Right renal cortex interstitium (tissue), 3 donors: ENCODE measurements around the gene RXRG. TPM values are rescaled to one million over a fixed set of nuclear protein-coding genes. Genes with fewer than 3 reads are reported as not detected.

Experiments used
- DNase-seq, 3 donors: peaks; one replicate each; pipeline ENCODE4 v3.0.0-alpha.2; 2013; ENCODE audit warnings: low read depth in 3 of 3, low spot score in 2 of 3
- polyA plus RNA-seq, 3 donors: library from polyadenylated mRNA; unstranded; fragments of 120-200 nt; gene quantifications; one replicate each; pipeline ENCODE4 v1.2.1, GENCODE V29; 2013; ENCODE audit not compliant: insufficient read length in 3 of 3

The RXRG gene
- polyA plus RNA-seq, 3 donors = 1.4 to 3.0 (median 2.0) TPM

GRCh38 chr1:165452336-165453130 lies 7.6 kb upstream of the RXRG start:
- no peak for DNase-seq

DNA sequence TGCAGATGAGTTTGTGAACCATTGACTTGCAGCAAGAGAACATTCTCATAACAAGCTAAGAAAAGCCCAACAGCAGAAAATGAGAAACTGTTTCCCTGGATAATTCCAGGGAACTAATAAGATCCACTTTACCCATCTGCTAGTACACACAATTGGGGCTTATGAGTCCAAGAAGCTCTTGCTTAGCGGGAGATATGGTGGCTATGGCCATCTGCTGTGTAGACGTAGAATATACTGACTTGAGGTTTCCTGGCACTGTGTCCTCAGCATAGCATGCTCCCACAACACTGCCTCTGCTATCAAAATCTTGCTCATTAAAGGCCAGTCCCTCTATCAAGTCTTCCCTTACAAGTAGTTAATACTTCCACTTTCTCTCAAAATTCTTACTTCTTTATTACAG lies 6.8 kb upstream of the RXRG start:
- no peak for DNase-seq

DNA sequence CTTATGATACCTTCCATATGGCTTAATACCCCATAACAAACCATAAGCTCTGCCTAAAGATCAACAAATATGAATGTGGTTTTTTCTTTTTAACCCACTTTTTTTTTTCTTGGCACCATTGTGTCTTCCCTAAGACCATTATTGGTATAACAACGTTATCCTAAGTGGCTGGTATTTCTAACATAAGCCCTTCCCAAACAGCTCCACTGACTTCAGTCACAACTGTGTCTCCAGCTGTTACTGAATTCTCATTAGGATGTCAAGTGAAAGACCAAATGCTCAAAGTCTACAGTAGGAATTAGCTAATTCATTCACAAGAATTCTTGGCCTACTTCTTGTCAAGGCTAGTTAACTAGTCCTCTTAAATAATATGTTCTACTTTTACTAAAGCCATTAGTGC lies 4.2 kb upstream of the RXRG start:
- DNase-seq = no peak

DNA sequence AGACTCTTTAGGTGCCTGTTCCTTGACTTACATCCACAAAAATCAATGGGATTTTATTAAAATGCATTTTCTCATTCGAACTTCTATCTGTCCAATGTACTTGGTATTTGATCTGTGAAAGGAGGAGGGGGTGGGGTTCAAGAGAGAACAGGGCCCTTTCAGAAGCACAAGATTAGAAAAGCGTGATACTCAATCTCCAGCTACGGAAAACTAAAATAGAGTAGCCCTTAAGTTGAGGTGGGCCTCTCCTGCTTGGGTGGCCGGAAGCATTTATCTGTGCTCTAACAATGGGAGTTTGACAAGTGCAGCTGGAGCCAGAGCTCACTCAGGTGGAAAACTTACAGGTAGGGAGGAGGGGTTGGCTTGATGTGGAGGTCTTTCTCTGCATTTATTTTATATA lies 462 bp upstream of the RXRG start:
- DNase-seq = no peak

- DNase-seq = no peak
Measured at GRCh38 chr1:165443539-165444311, 1.2 kb downstream of the RXRG start.

GRCh38 chr1:165442653-165443052 lies 2.3 kb downstream of the RXRG start:
- DNase-seq = no peak

DNA sequence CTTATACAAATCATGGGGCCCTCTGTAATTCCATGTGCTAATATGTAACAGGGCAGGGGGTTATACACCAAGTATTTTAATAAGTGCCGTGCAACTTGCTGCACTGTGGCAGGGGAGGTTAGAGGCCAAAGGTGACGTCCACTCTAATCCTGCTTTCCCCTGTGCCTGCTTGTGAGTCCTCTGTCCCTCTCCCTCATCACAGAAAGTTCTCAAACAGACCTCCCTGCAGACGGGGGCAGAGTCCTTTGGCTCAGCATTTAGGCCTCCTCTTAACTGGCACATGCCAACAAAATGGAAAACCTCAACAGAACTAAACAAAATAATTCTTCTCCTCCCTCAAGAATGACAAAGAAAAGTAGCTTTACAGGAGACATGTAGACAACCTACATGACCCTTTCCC lies 2.9 kb downstream of the RXRG start:
- DNase-seq = no peak

GRCh38 chr1:165441166-165441880 lies 3.6 kb downstream of the RXRG start:
- no peak for DNase-seq

DNA sequence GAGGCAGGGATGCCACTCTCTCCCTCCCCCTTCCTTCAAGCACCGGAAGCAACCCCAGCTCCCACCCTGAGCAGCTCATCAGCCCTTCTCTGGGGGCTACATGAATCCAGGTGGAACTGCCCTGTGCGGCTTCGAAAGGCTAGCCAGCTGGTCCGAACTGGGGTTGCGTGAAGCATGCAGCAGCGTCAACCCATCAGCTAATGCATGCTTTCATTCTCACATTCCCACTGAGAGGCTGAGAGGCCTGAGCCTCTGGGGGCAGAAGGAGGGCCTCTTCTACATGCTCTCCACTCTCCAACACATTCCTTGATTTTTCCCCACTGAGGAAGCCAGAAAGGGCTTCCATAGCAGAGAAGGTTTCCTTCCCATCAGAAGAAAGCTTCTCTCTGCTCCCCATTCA lies 5.6 kb downstream of the RXRG start:
- DNase-seq = no peak

DNA sequence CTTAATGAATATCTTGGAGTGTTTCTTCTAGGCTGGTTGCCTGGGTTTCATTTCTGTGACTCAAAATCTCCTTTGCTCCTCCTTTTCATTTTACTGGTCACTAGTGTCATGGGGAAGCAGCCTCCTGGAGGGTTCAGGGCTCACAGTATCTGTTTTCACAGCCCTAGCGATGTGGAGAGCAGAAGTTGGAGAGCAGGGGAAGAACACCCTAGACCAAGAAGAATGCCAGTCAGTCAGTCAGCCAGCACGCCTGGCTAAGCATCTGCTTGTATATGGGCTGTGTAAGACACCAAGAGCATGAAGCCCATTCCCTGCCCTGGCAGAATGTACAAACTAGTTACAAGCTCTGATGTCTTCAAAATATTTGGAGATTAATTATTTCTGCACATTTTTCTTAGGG lies 7.9 kb downstream of the RXRG start:
- DNase-seq = no peak

DNA sequence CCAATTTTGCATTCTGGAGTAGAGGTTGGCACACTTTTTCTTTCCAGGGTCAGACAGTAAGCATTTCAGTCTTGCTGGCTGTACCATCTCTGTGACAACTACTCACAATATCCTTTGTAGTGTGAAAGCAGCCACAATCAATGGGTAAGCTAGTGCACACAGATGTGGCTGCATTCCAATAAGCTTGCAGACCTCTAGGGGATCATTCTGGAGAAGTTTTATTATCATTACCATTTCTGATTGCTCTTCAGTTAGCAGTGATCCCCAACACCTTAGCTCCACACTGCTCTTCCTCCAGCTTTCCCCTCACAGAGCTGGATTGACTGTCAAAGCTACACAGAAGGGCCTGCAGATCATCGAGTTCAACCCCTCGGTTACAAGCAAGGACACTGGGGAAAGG lies 9.1 kb downstream of the RXRG start:
- DNase-seq = no peak

GRCh38 chr1:165434281-165434680 lies 10.6 kb downstream of the RXRG start:
- no peak for DNase-seq

DNA sequence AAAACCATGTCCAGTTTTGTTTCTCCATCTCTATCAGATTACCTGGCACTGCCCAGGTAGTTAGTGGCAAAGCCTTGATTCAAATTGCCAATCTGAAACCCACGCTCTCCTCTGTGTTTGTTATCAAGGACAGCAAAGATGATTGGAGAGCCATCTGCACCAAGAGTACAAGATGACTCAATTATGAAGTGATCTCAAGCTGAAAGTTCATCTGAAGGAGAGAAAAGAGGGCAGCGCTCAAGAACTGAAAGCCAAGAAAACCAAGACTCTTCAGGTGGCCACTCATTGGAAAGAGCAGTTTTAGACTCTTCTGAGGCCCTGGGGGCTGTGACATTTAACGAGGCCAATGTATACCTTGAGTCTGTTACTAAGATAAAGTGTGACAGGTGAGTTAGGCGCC lies 13.8 kb downstream of the RXRG start:
- no peak for DNase-seq

- DNase-seq = no peak
Measured at GRCh38 chr1:165426745-165427144, 18.2 kb downstream of the RXRG start.

- no peak for DNase-seq
Measured at GRCh38 chr1:165425621-165426020, 19.3 kb downstream of the RXRG start.

DNA sequence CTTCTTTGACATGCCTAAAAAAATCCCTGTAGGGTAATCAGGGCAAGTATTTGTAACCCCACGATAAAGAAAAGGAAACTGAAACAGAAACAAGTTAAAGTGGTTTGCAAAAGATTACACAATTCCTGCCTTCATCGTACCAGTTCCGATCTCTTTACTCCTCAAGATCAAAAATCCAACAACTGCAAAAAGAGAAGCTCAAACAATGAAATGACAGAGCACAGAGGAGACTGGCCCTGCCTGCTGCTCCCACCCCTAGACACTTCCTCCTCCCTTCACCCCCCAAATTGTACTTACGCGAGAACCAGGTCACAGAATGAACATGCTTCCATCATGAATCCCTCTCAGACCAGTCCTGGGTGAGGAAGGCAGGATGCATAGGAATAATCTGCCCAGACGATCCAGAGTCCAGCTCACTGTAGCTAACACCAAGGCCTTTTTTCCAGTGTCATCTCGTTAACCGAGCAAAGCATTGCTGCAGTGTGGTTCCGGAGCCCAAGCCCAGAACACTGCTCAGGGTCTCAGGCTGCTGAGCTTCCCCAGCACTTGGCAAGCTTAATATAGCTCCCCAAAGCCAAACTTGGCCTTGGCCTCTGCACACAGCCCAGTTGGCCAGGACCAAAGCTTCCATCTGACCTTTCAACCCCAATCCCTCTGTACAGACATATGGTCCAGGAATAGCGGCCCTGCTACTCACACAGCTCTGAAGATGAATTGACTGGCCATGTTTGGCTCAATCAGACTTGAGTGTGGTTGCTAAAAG lies 20.3 kb downstream of the RXRG start:
- DNase-seq = no peak

- no peak for DNase-seq
Measured at GRCh38 chr1:165423136-165423535, 21.8 kb downstream of the RXRG start.

- no peak for DNase-seq
Measured at GRCh38 chr1:165420655-165421054, 24.3 kb downstream of the RXRG start.

- DNase-seq = no peak
Measured at GRCh38 chr1:165419839-165420238, 25.1 kb downstream of the RXRG start.

DNA sequence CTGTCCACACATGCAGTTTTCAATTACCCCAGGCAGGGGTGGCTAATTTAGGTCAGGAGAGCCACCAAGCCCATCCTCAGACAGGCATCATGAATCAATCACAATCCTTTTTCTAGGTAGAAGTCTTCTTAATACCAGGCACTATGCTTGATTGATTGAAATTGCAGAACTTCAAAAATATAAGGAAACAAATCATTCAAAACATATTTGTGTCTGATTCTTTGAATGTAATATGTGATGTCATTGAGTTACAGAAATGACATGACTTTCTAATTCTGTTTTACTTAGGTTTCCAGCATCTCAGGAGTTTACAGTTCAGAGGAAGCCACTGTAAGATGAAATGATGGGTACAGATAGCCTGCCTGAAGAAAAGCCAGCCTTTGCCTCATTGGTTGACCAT lies 26.7 kb downstream of the RXRG start:
- DNase-seq = no peak

GRCh38 chr1:165416876-165417275 lies 28.1 kb downstream of the RXRG start:
- no peak for DNase-seq
